HepG2 (cell line): ENCODE results near the gene JOSD1. TPM values are rescaled to one million over a fixed set of nuclear protein-coding genes. Genes with fewer than 3 reads are reported as not detected.

Experiments
- ATRX ChIP-seq: sonication (generic); formaldehyde crosslinking; IDR thresholded peaks from 2 replicates; pipeline ENCODE4 v1.4.0; 2020; ENCODE audit warnings: missing genetic modification reagents, borderline replicate concordance
- DMAP1 ChIP-seq: IDR thresholded peaks from 2 replicates; pipeline ENCODE4 v1.6.1; 2016
- EP300 ChIP-seq, 3 experiments: sonication (generic) in 1 of 3; formaldehyde crosslinking in 1 of 3; IDR thresholded peaks; 2 replicates each; pipeline versions ENCODE4 v1.5.1 to v1.6.1; 2011 to 2020; ENCODE audit warnings: low read depth in 2 of 3, low read length in 2 of 3, borderline replicate concordance in 1 of 3, improper control_type of control experiment in 1 of 3, mild to moderate bottlenecking in 1 of 3, missing genetic modification reagents in 1 of 3, moderate library complexity in 1 of 3
- HOXA3 ChIP-seq: sonication (generic); formaldehyde crosslinking; IDR thresholded peaks from 2 replicates; pipeline ENCODE4 v1.5.0; 2020; ENCODE audit warnings: missing genetic modification reagents
- IRF2 ChIP-seq: IDR thresholded peaks from 2 replicates; pipeline ENCODE4 v1.6.1; 2018; ENCODE audit warnings: missing genetic modification reagents, missing compliant biosample characterization
- KDM1A ChIP-seq: IDR thresholded peaks from 2 replicates; pipeline ENCODE4 v1.6.1; 2016; ENCODE audit warnings: missing compliant biosample characterization
- MED13 ChIP-seq: sonication (generic); formaldehyde crosslinking; IDR thresholded peaks from 2 replicates; pipeline ENCODE4 v1.5.0; 2020; ENCODE audit warnings: missing genetic modification reagents
- MXD4 ChIP-seq: IDR thresholded peaks from 2 replicates; pipeline ENCODE4 v1.6.1; 2016; ENCODE audit warnings: mild to moderate bottlenecking, missing biosample characterization, missing genetic modification reagents
- RBM39 ChIP-seq: fragments of 200-400 bp; formaldehyde crosslinking; IDR thresholded peaks from one replicate; pipeline ENCODE4 v1.6.1; 2018; ENCODE audit warnings: antibody characterized with exemption, mild to moderate bottlenecking, low read depth, low read length; ENCODE audit not compliant: poor library complexity, severe bottlenecking
- RFX3 ChIP-seq: IDR thresholded peaks from 2 replicates; pipeline ENCODE4 v1.6.1; 2016; ENCODE audit warnings: missing biosample characterization, missing genetic modification reagents
- SALL2 ChIP-seq: sonication (generic); formaldehyde crosslinking; IDR thresholded peaks from 2 replicates; pipeline ENCODE4 v1.8.1; 2023; ENCODE audit warnings: mild to moderate bottlenecking, missing genetic modification reagents, inconsistent platforms
- TRIM24 ChIP-seq: sonication (generic); formaldehyde crosslinking; IDR thresholded peaks from 2 replicates; pipeline ENCODE4 v1.8.0; 2022; ENCODE audit warnings: mild to moderate bottlenecking, missing genetic modification reagents
- ZNF180 ChIP-seq: sonication (generic); formaldehyde crosslinking; IDR thresholded peaks from 2 replicates; pipeline ENCODE4 v1.4.0; 2020; ENCODE audit warnings: low read depth, missing genetic modification reagents, borderline replicate concordance
- ZNF256 ChIP-seq: sonication (generic); formaldehyde crosslinking; conservative IDR thresholded peaks from 2 replicates; pipeline ENCODE4 v1.4.0; 2020; ENCODE audit warnings: missing genetic modification reagents
- ZNF530 ChIP-seq: sonication (generic); formaldehyde crosslinking; IDR thresholded peaks from 2 replicates; pipeline ENCODE4 v1.5.0; 2020; ENCODE audit warnings: low read depth, mild to moderate bottlenecking, missing genetic modification reagents
- ZNF562 ChIP-seq: sonication (generic); formaldehyde crosslinking; IDR thresholded peaks from 2 replicates; pipeline ENCODE4 v1.8.0; 2022; ENCODE audit warnings: missing genetic modification reagents, borderline replicate concordance
- ZNF564 ChIP-seq: sonication (generic); formaldehyde crosslinking; IDR thresholded peaks from 2 replicates; pipeline ENCODE4 v1.8.1; 2023; ENCODE audit warnings: mild to moderate bottlenecking, missing genetic modification reagents
- polyA plus RNA-seq, 8 experiments: library from polyadenylated mRNA; depleted of rRNA in 3 of 8; stranded (reverse) in 7 of 8; unstranded in 1 of 8; fragments of >200 nt; fragmentation: Illumina TruSeq in 4 of 8; extraction: Trizol in 4 of 8; gene quantifications; 2 replicates each; pipeline versions ENCODE4 v1.2.1 to v1.2.3, GENCODE V29; 2011 to 2016; ENCODE audit warnings: low read depth in 4 of 8, missing spikeins in 1 of 8, mixed read lengths in 1 of 8; ENCODE audit not compliant: insufficient read depth in 1 of 8
- total RNA-seq, 5 experiments: library from RNA; depleted of rRNA; stranded (reverse); fragments of >200 nt; fragmentation: Illumina TruSeq; extraction: Trizol; gene quantifications; 2 replicates each; pipeline ENCODE4 v1.2.3, GENCODE V29; 2016; ENCODE audit warnings: low read depth in 1 of 5
- TF ChIP-seq, protein P1 (sequence below): sonication (generic); formaldehyde crosslinking; IDR thresholded peaks from 2 replicates; pipeline ENCODE4 v1.4.0; 2020; ENCODE audit warnings: mild to moderate bottlenecking, missing genetic modification reagents
- TF ChIP-seq, protein P2 (sequence below): sonication (generic); formaldehyde crosslinking; IDR thresholded peaks from 2 replicates; pipeline ENCODE4 v1.8.0; 2022; ENCODE audit warnings: mild to moderate bottlenecking, missing genetic modification reagents; ENCODE audit not compliant: insufficient replicate concordance
- TF ChIP-seq, protein P3 (sequence below): sonication (generic); formaldehyde crosslinking; IDR thresholded peaks from 2 replicates; pipeline ENCODE4 v1.9.0; 2021; ENCODE audit warnings: missing genetic modification reagents, mild to moderate bottlenecking, borderline replicate concordance
- TF ChIP-seq, protein P4 (sequence below): sonication (generic); formaldehyde crosslinking; IDR thresholded peaks from 2 replicates; pipeline ENCODE4 v1.8.0; 2022; ENCODE audit warnings: missing genetic modification reagents, mild to moderate bottlenecking, moderate library complexity, borderline replicate concordance
- TF ChIP-seq, protein P5 (sequence below): sonication (generic); formaldehyde crosslinking; IDR thresholded peaks from 2 replicates; pipeline ENCODE4 v1.4.0; 2020; ENCODE audit warnings: low read depth, mild to moderate bottlenecking, missing genetic modification reagents

JOSD1 gene
- total and polyA plus RNA-seq, 2 of the 13 experiments (the other 11 are each of a cell fraction or from before 2014, with no cell fraction given) = 31.7 to 38.4 TPM

DNA sequence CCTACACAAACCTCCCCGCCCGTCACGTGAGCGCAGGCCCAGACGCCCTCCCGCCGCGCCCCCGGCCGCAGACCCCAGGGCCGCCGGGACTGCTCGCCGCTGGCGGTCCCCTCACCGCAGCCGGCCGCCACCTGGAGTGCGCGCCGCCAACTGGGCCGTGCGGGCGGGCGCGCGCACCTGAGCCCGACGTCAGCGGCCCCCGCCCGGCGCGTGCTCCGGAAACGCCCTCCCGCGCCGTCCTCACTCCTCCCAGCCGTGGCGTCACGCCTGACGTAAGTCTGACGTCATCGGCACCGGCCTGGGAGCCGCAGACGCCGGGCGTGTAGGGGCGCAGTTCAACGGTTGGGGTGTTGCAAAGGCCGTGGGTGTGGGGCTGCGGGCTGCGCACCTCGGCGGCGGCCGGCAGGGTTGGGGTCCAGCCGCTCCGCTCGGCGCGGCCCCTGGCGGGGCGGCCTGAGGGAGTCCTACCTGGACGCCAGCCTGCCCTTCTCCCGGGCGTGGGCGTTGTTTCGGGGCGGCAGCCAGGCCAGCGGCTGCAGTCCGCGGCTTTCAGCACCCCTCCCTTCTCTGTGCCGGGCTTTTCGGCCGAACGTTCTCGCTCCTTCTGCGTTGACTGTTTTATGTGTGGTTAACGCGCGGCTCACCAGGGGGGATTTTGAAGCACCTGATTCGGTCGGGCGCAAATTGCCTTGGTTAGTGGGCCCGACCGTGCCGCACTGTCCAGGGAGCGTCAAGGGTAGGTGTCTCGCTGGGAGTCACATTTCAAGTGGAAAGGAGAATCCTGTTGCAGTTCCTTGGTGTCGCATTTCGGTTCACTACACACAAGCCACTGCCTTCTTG lies at the start of gene JOSD1 (continued):
- TF ChIP-seq HOXA3 (peak; percentile 100), ZNF256 (CRISPR knock-in tag) (no peak), ZNF562 (CRISPR knock-in tag) (no peak), IRF2 (CRISPR knock-in tag) (0 out of 2 replicates have a peak, but pooled peaks have one; percentile 21), ZNF564 (CRISPR knock-in tag) (no peak; the same call in 1 of the 2 replicates), ATRX (no peak), ZNF530 (CRISPR knock-in tag) (no peak), ZNF180 (CRISPR knock-in tag) (peak; percentile 77; the same call in 1 of the 2 replicates), MED13 (CRISPR knock-in tag) (peak; percentile 67; the same call in 1 of the 2 replicates), TRIM24 (CRISPR knock-in tag) (no peak), KDM1A (CRISPR knock-in tag) (no peak), RBM39 (peak; percentile 32), SALL2 (CRISPR knock-in tag) (peak; percentile 70), MXD4 (CRISPR knock-in tag) (peak; percentile 82), RFX3 (no peak), EP300 (IDR thresholded peaks at IDR 0.05; ENCODE audit: low read depth in 2 of 2, low read length in 2 of 2) (no peak), EP300 (CRISPR knock-in tag; IDR thresholded peaks at IDR 0.05; ENCODE audit: borderline replicate concordance) (no peak), DMAP1 (CRISPR knock-in tag) (peak; percentile 61; the same call in 1 of the 2 replicates)
- TF ChIP-seq, protein P1, sequence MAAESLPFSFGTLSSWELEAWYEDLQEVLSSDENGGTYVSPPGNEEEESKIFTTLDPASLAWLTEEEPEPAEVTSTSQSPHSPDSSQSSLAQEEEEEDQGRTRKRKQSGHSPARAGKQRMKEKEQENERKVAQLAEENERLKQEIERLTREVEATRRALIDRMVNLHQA (CRISPR knock-in tag) = no peak
- TF ChIP-seq, protein P2, sequence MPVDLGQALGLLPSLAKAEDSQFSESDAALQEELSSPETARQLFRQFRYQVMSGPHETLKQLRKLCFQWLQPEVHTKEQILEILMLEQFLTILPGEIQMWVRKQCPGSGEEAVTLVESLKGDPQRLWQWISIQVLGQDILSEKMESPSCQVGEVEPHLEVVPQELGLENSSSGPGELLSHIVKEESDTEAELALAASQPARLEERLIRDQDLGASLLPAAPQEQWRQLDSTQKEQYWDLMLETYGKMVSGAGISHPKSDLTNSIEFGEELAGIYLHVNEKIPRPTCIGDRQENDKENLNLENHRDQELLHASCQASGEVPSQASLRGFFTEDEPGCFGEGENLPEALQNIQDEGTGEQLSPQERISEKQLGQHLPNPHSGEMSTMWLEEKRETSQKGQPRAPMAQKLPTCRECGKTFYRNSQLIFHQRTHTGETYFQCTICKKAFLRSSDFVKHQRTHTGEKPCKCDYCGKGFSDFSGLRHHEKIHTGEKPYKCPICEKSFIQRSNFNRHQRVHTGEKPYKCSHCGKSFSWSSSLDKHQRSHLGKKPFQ (CRISPR knock-in tag) = peak; percentile 21
- TF ChIP-seq, protein P3, sequence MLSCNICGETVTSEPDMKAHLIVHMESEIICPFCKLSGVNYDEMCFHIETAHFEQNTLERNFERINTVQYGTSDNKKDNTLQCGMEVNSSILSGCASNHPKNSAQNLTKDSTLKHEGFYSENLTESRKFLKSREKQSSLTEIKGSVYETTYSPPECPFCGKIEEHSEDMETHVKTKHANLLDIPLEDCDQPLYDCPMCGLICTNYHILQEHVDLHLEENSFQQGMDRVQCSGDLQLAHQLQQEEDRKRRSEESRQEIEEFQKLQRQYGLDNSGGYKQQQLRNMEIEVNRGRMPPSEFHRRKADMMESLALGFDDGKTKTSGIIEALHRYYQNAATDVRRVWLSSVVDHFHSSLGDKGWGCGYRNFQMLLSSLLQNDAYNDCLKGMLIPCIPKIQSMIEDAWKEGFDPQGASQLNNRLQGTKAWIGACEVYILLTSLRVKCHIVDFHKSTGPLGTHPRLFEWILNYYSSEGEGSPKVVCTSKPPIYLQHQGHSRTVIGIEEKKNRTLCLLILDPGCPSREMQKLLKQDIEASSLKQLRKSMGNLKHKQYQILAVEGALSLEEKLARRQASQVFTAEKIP (CRISPR knock-in tag) = no peak
- TF ChIP-seq, protein P4, sequence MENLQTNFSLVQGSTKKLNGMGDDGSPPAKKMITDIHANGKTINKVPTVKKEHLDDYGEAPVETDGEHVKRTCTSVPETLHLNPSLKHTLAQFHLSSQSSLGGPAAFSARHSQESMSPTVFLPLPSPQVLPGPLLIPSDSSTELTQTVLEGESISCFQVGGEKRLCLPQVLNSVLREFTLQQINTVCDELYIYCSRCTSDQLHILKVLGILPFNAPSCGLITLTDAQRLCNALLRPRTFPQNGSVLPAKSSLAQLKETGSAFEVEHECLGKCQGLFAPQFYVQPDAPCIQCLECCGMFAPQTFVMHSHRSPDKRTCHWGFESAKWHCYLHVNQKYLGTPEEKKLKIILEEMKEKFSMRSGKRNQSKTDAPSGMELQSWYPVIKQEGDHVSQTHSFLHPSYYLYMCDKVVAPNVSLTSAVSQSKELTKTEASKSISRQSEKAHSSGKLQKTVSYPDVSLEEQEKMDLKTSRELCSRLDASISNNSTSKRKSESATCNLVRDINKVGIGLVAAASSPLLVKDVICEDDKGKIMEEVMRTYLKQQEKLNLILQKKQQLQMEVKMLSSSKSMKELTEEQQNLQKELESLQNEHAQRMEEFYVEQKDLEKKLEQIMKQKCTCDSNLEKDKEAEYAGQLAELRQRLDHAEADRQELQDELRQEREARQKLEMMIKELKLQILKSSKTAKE (CRISPR knock-in tag) = 0 out of 2 replicates have a peak, but pooled peaks have one; percentile 29
- TF ChIP-seq, protein P5, sequence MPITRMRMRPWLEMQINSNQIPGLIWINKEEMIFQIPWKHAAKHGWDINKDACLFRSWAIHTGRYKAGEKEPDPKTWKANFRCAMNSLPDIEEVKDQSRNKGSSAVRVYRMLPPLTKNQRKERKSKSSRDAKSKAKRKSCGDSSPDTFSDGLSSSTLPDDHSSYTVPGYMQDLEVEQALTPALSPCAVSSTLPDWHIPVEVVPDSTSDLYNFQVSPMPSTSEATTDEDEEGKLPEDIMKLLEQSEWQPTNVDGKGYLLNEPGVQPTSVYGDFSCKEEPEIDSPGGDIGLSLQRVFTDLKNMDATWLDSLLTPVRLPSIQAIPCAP = no peak
